AG09319 (cell line): ENCODE results near the gene CTIF.

ENCODE experiments used
- DNase-seq: peaks from one replicate; pipeline ENCODE4 v3.0.0-alpha.2; 2010; ENCODE audit warnings: low read depth; ENCODE audit errors: extremely low read depth
- CTCF ChIP-seq: IDR thresholded peaks from 2 replicates; pipeline ENCODE4 v1.5.1; 2011; ENCODE audit warnings: low read depth, mild to moderate bottlenecking, inconsistent platforms, low read length, moderate library complexity

CTIF gene

GRCh38 chr18:48538531-48539405, at the start of gene CTIF:
Gene CTIF, plus strand, starts transcription at chr18:48539031. Its CDS starts 80,535 bp downstream, at chr18:48619566.
- no peak for TF ChIP-seq CTCF
- DNase-seq = peak; percentile 92

- no peak for DNase-seq
- TF ChIP-seq CTCF = no peak
Measured at GRCh38 chr18:48490641-48491293, 48.1 kb upstream of the CTIF start.

GRCh38 chr18:48492880-48493279, 46.0 kb upstream of the CTIF start:
- DNase-seq = no peak
- TF ChIP-seq CTCF = no peak

GRCh38 chr18:48493434-48494230, 45.2 kb upstream of the CTIF start:
- TF ChIP-seq CTCF = no peak
- no peak for DNase-seq

GRCh38 chr18:48497863-48498262, 41.0 kb upstream of the CTIF start:
- TF ChIP-seq CTCF = no peak
- no peak for DNase-seq

GRCh38 chr18:48500517-48500916, 38.3 kb upstream of the CTIF start:
- DNase-seq = no peak
- TF ChIP-seq CTCF = no peak
